ENCODE data around the gene XXYLT1.
"Not testable (repeated sequence)": the region's sequence is repeated elsewhere in the genome, so short reads cannot be mapped to it uniquely, and the experiment has no call there.

XXYLT1 gene

GRCh38 chr3:195063581-195064193, 207.3 kb downstream of the XXYLT1 start:
- DNase-seq (ENCODE audit: low spot score), result no peak

- no peak for DNase-seq (ENCODE audit: low spot score)
These were observed 208.0 kb downstream of the XXYLT1 start for GRCh38 chr3:195062866-195063540.

GRCh38 chr3:195061756-195062655, 209.0 kb downstream of the XXYLT1 start:
- DNase-seq (ENCODE audit: low spot score), result no peak

- DNase-seq (ENCODE audit: low spot score), result no peak
These were observed 210.2 kb downstream of the XXYLT1 start for GRCh38 chr3:195060531-195061291.

- DNase-seq (ENCODE audit: low spot score), result no peak
These were observed 210.8 kb downstream of the XXYLT1 start for GRCh38 chr3:195060217-195060481.

- DNase-seq (ENCODE audit: low spot score), result no peak
These were observed 211.3 kb downstream of the XXYLT1 start for GRCh38 chr3:195059471-195060216.

- no peak for DNase-seq (ENCODE audit: low spot score)
These were observed 212.0 kb downstream of the XXYLT1 start for GRCh38 chr3:195059006-195059350.

- DNase-seq (ENCODE audit: low spot score), result no peak
These were observed 212.5 kb downstream of the XXYLT1 start for GRCh38 chr3:195058336-195059005.

- DNase-seq (ENCODE audit: low spot score), result no peak
These were observed 213.2 kb downstream of the XXYLT1 start for GRCh38 chr3:195057716-195058115.

- no peak for DNase-seq (ENCODE audit: low spot score)
These were observed 214.5 kb downstream of the XXYLT1 start for GRCh38 chr3:195056506-195056905.

- DNase-seq (ENCODE audit: low spot score), result no peak
These were observed 216.6 kb downstream of the XXYLT1 start for GRCh38 chr3:195054311-195054710.

- no peak for DNase-seq (ENCODE audit: low spot score)
These were observed 218.0 kb downstream of the XXYLT1 start for GRCh38 chr3:195052939-195053338.

- DNase-seq (ENCODE audit: low spot score), result not testable (repeated sequence)
These were observed 220.7 kb downstream of the XXYLT1 start for GRCh38 chr3:195050296-195050695.

GRCh38 chr3:195048059-195048905, 222.7 kb downstream of the XXYLT1 start:
- no peak for DNase-seq (ENCODE audit: low spot score)

- no peak for DNase-seq (ENCODE audit: low spot score)
These were observed 223.4 kb downstream of the XXYLT1 start for GRCh38 chr3:195047536-195047935.

- no peak for DNase-seq (ENCODE audit: low spot score)
These were observed 224.5 kb downstream of the XXYLT1 start for GRCh38 chr3:195046441-195046840.

GRCh38 chr3:195045481-195046210, 225.3 kb downstream of the XXYLT1 start:
- no peak for DNase-seq (ENCODE audit: low spot score)

GRCh38 chr3:195044411-195044810, 226.5 kb downstream of the XXYLT1 start:
- no peak for DNase-seq (ENCODE audit: low spot score)

- DNase-seq (ENCODE audit: low spot score), result no peak
These were observed 227.2 kb downstream of the XXYLT1 start for GRCh38 chr3:195043607-195044339.
